GM12872 (cell line): ENCODE data around the gene EXO1.

ENCODE experiments used
- TF ChIP-seq, protein P1 (sequence below): IDR thresholded peaks from 3 replicates; pipeline ENCODE4 v1.5.1; 2011; ENCODE audit warnings: low read depth, mild to moderate bottlenecking, low read length, moderate library complexity; ENCODE audit not compliant: insufficient read depth

EXO1 gene

DNA sequence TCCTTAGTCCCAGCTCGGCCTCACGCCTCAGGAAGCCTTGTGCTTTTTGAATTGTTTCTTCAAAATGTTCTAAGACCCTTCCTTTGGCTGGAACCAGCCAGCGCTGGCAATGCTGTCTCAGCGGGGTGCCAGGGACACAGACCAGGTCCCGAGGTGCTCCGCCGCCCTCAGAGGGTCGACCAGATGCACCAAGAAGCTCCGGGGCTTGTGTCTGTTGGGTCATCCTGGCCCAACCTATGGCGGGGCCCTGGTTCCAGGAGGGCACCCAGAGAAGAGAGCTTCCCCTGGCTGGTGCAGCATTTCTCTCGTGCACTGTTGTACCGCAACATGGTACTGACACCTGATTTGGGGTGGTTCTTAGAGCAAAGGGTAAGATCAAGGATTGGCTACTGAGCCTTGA, 69.5 kb downstream of the EXO1 start:
- TF ChIP-seq, protein P1, sequence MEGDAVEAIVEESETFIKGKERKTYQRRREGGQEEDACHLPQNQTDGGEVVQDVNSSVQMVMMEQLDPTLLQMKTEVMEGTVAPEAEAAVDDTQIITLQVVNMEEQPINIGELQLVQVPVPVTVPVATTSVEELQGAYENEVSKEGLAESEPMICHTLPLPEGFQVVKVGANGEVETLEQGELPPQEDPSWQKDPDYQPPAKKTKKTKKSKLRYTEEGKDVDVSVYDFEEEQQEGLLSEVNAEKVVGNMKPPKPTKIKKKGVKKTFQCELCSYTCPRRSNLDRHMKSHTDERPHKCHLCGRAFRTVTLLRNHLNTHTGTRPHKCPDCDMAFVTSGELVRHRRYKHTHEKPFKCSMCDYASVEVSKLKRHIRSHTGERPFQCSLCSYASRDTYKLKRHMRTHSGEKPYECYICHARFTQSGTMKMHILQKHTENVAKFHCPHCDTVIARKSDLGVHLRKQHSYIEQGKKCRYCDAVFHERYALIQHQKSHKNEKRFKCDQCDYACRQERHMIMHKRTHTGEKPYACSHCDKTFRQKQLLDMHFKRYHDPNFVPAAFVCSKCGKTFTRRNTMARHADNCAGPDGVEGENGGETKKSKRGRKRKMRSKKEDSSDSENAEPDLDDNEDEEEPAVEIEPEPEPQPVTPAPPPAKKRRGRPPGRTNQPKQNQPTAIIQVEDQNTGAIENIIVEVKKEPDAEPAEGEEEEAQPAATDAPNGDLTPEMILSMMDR: no peak

DNA sequence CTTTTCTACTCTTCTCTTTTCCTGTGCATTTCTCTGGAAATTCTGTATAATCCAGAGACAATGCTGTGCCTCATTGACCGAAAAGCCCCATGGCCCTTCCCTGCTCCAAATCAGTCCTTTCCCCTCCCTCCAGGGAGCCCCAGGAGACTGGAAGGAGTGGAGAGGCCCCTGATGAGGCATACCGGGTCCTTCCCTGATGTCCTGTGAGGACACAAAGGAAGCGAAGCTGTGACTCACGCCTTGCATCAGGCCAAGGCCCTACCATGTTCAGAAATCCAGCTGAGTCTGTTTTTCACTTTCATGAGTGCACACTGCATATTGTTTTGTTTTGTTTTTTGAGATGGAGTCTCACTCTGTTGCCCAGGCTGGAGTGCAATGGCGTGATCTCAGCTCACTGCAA, 70.9 kb downstream of the EXO1 start:
- TF ChIP-seq, protein P1: no peak

DNA sequence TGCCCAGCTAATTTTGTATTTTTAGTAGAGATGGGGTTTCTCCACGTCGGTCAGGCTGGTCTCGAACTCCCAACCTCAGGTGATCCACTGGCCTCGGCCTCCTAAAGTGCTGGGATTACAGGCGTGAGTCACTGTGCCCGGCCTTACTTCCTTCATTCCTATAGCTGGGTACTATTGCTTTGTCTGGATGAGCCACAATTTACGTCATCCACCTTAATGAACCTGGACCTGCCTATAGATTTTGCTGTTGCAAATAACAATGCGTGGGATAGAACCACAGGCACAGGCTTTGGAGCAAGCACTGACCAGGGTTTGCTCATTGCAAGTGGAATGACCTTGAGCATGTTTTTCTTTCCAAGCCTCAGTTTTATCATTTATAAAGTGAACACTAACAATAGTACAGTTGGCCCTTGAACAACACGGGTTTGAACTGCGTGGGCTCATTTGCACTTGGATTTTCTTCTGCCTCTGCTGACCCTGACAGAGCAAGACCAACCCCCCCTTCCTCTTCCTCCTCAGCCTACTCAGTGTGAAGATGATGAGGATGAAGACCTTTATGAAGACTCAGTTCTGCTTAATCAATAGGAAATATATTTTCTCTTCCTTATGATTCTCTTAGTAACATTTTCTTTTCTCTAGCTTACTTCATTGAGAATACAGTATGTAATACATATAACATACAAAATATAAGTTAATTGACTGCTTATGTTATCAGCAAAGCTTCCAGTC, 76.2 kb downstream of the EXO1 start:
- TF ChIP-seq, protein P1: no peak

DNA sequence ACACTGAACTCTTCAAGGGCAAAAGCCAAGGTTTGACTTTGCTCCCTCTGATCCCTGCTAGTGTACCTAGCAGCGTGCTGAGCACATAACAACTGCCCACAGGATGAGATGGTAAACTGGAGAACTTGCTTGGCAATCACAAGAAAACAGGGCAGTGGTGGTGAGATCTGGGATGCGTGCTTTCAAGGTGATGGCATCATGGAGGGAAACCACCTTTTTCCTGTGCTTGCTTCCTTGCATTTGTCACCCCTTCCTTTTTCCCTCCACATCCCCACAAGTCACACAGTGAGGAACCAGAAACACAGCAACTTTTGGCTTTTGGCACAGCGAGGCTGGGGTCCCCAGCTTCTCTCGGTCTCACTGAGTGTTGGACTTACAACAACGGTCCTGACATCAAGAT, 78.1 kb downstream of the EXO1 start:
- TF ChIP-seq, protein P1: no peak

DNA sequence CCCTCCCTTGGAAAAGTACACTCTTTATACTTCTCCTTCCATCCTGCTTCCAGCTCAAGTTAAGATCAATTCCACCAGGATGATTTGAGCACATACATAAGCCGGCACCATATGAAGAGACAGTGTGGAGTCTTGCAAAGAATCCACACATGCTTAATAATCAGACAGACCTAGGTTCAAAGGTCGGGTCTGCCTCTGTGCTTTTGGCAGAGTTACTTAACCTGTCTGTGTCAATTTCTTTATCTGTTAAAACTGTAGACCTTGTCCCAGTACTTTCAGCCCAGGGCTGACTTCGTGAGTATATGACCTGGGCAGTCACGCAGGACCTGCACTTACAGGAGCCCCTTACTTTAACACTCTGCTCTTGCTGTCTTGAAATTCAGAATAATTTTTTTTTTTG, 79.3 kb downstream of the EXO1 start:
- TF ChIP-seq, protein P1: no peak

DNA sequence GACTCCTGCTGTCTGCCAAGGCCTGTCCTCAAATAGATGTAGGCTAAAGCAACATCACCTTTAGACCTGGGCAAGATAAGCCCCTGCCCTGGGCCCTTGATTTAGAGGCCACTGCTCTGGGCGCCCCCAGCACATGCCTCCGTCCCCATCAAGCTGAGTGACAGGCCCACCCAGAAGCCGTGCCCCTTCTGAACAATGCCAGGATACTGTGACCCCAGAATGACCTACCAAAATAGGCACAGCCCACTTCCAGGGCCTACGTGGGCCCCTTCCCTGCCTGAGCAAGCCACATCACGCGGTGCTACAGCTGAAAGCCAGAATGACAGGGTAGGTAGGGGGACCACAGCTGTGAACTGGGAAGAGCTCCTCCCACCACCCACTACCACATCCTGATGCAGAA, 84.8 kb downstream of the EXO1 start:
- TF ChIP-seq, protein P1: no peak

DNA sequence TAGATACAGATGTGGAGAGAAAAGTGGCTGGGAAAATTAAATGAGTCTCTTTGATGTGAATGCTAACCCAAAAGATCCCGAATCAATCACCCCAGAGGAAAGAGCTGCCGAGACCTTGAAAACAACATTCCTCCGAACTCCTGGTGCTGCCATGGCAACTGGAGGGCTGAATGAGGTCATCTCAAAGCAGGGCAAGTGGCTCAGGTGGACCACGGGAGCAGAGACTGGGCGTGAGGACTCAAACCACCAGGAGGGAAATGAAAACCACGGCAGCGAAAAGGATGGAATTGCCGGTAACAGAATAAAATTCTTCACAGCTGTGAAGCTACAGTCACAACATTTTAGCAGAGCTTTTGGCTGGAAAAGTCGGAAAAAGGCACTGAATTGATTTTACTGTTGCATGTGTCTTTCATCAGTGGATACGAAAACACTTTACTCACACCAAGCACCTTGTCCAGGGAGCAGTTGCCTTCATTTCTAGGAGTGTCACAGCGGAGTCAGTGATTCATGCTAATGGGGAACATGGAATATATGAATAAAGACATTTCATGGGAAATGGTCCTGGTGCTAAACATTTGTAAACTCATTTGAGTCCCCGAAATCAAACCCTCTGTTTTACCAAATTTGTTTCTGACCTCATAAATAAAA, 86.3 kb downstream of the EXO1 start:
- TF ChIP-seq, protein P1: no peak
